Neutrophil (primary cell): ENCODE results near the gene CLIC2.
"Not testable (repeated sequence)": the region's sequence is repeated elsewhere in the genome, so short reads cannot be mapped to it uniquely, and the experiment has no call there.

Experiments
- H3K27ac ChIP-seq: fragments of 200-600 bp; sonication (generic); 2 replicates; pipeline ENCODE4 v1.5.1; 2016; ENCODE audit warnings: mild to moderate bottlenecking, moderate library complexity
- H3K27me3 ChIP-seq: fragments of 200-600 bp; sonication (generic); 2 replicates; pipeline ENCODE4 v1.6.0; 2016; ENCODE audit warnings: mild to moderate bottlenecking
- H3K36me3 ChIP-seq: fragments of 200-600 bp; sonication (generic); 2 replicates; pipeline ENCODE4 v1.5.1; 2017
- H3K4me1 ChIP-seq, 2 experiments: fragments of 200-600 bp in 1 of 2; sonication (generic) in 1 of 2; 1 replicate in 1 of 2; 2 replicates in 1 of 2; pipeline versions ENCODE4 v1.5.1 to v1.6.1; 2013 to 2016; ENCODE audit warnings: low read depth in 1 of 2, low read length in 1 of 2, mild to moderate bottlenecking in 1 of 2, moderate library complexity in 1 of 2; ENCODE audit not compliant: control insufficient read depth in 1 of 2, insufficient read depth in 1 of 2
- H3K4me3 ChIP-seq, 2 experiments: fragments of 200-600 bp in 1 of 2; sonication (generic) in 1 of 2; 1 replicate in 1 of 2; 2 replicates in 1 of 2; pipeline ENCODE4 v1.5.1; 2013 to 2016; ENCODE audit warnings: low read depth in 1 of 2, low read length in 1 of 2, mild to moderate bottlenecking in 1 of 2, moderate library complexity in 1 of 2
- H3K9me3 ChIP-seq: fragments of 200-600 bp; sonication (generic); 2 replicates; pipeline ENCODE4 v1.5.1; 2016
- CTCF ChIP-seq: fragments of 200-600 bp; sonication (generic); IDR thresholded peaks from 2 replicates; pipeline ENCODE4 v1.5.1; 2016; ENCODE audit warnings: antibody characterized with exemption

Gene CLIC2

GRCh38 chrX:155334486-155335336 is at the start of gene CLIC2:
Gene CLIC2, minus strand, starts transcription at chrX:155334614. Its CDS starts 187 bp downstream, at chrX:155334427.
- TF ChIP-seq CTCF, result no peak
- H3K4me1 ChIP-seq, result peaks cover 0 to 3% of the 10 kb centered on the region in 2 experiments
- H3K9me3 ChIP-seq, result no peaks in the 10 kb centered on the region
- no peaks in the 10 kb centered on the region for H3K36me3 ChIP-seq
- H3K27ac ChIP-seq, result no peak within 1 kb of the TSS
- H3K4me3 ChIP-seq, result no peak within 1 kb of the TSS
- no peaks in the 10 kb centered on the region for H3K27me3 ChIP-seq

GRCh38 chrX:155382529-155382967 is 48.1 kb upstream of the CLIC2 start:
- H3K27ac ChIP-seq, H3K36me3 ChIP-seq, H3K9me3 ChIP-seq, H3K4me3 ChIP-seq, H3K4me1 ChIP-seq, H3K27me3 ChIP-seq: not testable (repeated sequence)

GRCh38 chrX:155381843-155382528 is 47.6 kb upstream of the CLIC2 start, which contains the start of gene F8A2:
Gene F8A2, plus strand, starts transcription at chrX:155382095. Its CDS starts 20 bp downstream, at chrX:155382115.
- not testable (repeated sequence) for H3K36me3 ChIP-seq, H3K27me3 ChIP-seq, H3K9me3 ChIP-seq, H3K27ac ChIP-seq, H3K4me3 ChIP-seq, H3K4me1 ChIP-seq

GRCh38 chrX:155379802-155380201 is 45.4 kb upstream of the CLIC2 start:
- H3K27ac ChIP-seq, H3K36me3 ChIP-seq, H3K27me3 ChIP-seq, H3K4me3 ChIP-seq, H3K4me1 ChIP-seq, H3K9me3 ChIP-seq: not testable (repeated sequence)

GRCh38 chrX:155373777-155374458 is 39.5 kb upstream of the CLIC2 start:
- H3K4me1 ChIP-seq, H3K27me3 ChIP-seq, H3K9me3 ChIP-seq, H3K4me3 ChIP-seq, H3K27ac ChIP-seq, H3K36me3 ChIP-seq: not testable (repeated sequence)

GRCh38 chrX:155363712-155364111 is 29.3 kb upstream of the CLIC2 start:
- not testable (repeated sequence) for H3K36me3 ChIP-seq, H3K27me3 ChIP-seq, H3K9me3 ChIP-seq, H3K4me3 ChIP-seq, H3K27ac ChIP-seq, H3K4me1 ChIP-seq

GRCh38 chrX:155349448-155349847 is 15.0 kb upstream of the CLIC2 start:
- not testable (repeated sequence) for H3K36me3 ChIP-seq, H3K4me3 ChIP-seq, H3K4me1 ChIP-seq, H3K27me3 ChIP-seq, H3K9me3 ChIP-seq, H3K27ac ChIP-seq

GRCh38 chrX:155345689-155346088 is 11.3 kb upstream of the CLIC2 start:
- not testable (repeated sequence) for H3K4me3 ChIP-seq, H3K36me3 ChIP-seq, H3K27me3 ChIP-seq, H3K27ac ChIP-seq, H3K9me3 ChIP-seq, H3K4me1 ChIP-seq

- not testable (repeated sequence) for H3K36me3 ChIP-seq, H3K27me3 ChIP-seq, H3K4me1 ChIP-seq, H3K9me3 ChIP-seq, H3K27ac ChIP-seq, H3K4me3 ChIP-seq
Observed at GRCh38 chrX:155335337-155335712, 911 bp upstream of the CLIC2 start.
